Naive B cell (primary cell): ENCODE data around the gene PSEN1. TPM values are rescaled to one million over a fixed set of nuclear protein-coding genes. Genes with fewer than 3 reads are reported as not detected.

Experiments
- ATAC-seq, 2 donors: fragments of 150-1000 bp; cut with Tn5 transposase; 2 replicates each; pipeline ENCODE4 v1.10.0; 2021; ENCODE audit warnings: low read depth in 2 of 2, mild to moderate bottlenecking in 2 of 2, moderate library complexity in 2 of 2
- DNase-seq: peaks from one replicate; pipeline ENCODE4 v3.0.0; 2022
- H3K27ac Mint-ChIP-seq, 6 donors: one replicate each; pipeline ENCODE4 v1.8.0; 2020 to 2022; ENCODE audit warnings: mild to moderate bottlenecking in 6 of 6, mixed read lengths in 6 of 6, moderate library complexity in 5 of 6, inconsistent platforms in 2 of 6
- H3K27me3 Mint-ChIP-seq, 3 donors: one replicate each; pipeline ENCODE4 v1.8.0; 2021 to 2022; ENCODE audit warnings: mixed read lengths in 3 of 3, mild to moderate bottlenecking in 1 of 3
- H3K36me3 Mint-ChIP-seq, 2 donors: one replicate each; pipeline ENCODE4 v1.8.0; 2020 to 2022; ENCODE audit warnings: mixed read lengths in 2 of 2, inconsistent platforms in 1 of 2, mild to moderate bottlenecking in 1 of 2
- H3K4me1 Mint-ChIP-seq, 3 donors: one replicate each; pipeline ENCODE4 v1.8.0; 2020 to 2022; ENCODE audit warnings: mixed read lengths in 3 of 3, inconsistent platforms in 1 of 3, mild to moderate bottlenecking in 1 of 3, moderate library complexity in 1 of 3
- H3K4me3 Mint-ChIP-seq, 8 donors: one replicate each; pipeline ENCODE4 v1.8.0; 2020 to 2022; ENCODE audit warnings: mild to moderate bottlenecking in 8 of 8, mixed read lengths in 8 of 8, moderate library complexity in 8 of 8, inconsistent platforms in 2 of 8
- H3K9me3 Mint-ChIP-seq, 7 donors: one replicate each; pipeline ENCODE4 v1.8.0; 2020 to 2022; ENCODE audit warnings: mixed read lengths in 7 of 7, mild to moderate bottlenecking in 5 of 7, inconsistent platforms in 2 of 7, moderate library complexity in 1 of 7
- polyA plus RNA-seq, 6 donors: library from polyadenylated mRNA; unstranded; fragments of 300-500 nt; fragmentation: Illumina TruSeq; gene quantifications; one replicate each; pipeline ENCODE4 v1.2.3, GENCODE V29; 2021; ENCODE audit warnings: low read depth in 6 of 6

The PSEN1 gene
- polyA plus RNA-seq, 6 donors from 2014 or later, result 30.9 to 46.2 (median 36.8) TPM

GRCh38 chr14:73258845-73259611 lies 122.7 kb downstream of the PSEN1 start:
- DNase-seq (no peak), ATAC-seq (no peak)
- H3K4me1 Mint-ChIP-seq, result no peaks in the 10 kb centered on the region
- no peaks in the 10 kb centered on the region for H3K36me3 Mint-ChIP-seq
- H3K27me3 Mint-ChIP-seq, result peaks cover 0 to 4% (median 0%) of the 10 kb centered on the region in 3 donors
- no peaks in the 10 kb centered on the region for H3K9me3 Mint-ChIP-seq
- peak overlapping the region in 1 of 6 donors; percentile 63 for H3K27ac Mint-ChIP-seq
- no peak overlapping the region for H3K4me3 Mint-ChIP-seq

- H3K27me3 Mint-ChIP-seq, result peaks cover 0 to 6% (median 0%) of the 10 kb centered on the region in 3 donors
- no peaks in the 10 kb centered on the region for H3K9me3 Mint-ChIP-seq
- DNase-seq, result no peak
- no peak overlapping the region for H3K4me3 Mint-ChIP-seq
- no peaks in the 10 kb centered on the region for H3K36me3 Mint-ChIP-seq
- H3K27ac Mint-ChIP-seq, result no peak overlapping the region
- H3K4me1 Mint-ChIP-seq, result no peaks in the 10 kb centered on the region
- ATAC-seq, result no peak
Measured at GRCh38 chr14:73259837-73260236, 123.5 kb downstream of the PSEN1 start.

- Mint-ChIP-seq H3K36me3 (no peaks in the 10 kb centered on the region), H3K27me3 (peaks cover 0 to 6% (median 0%) of the 10 kb centered on the region in 3 donors), H3K9me3 (no peaks in the 10 kb centered on the region), H3K27ac (no peak overlapping the region), H3K4me1 (no peaks in the 10 kb centered on the region), H3K4me3 (no peak overlapping the region)
- DNase-seq, result no peak
- ATAC-seq, result no peak
Measured at GRCh38 chr14:73260574-73260973, 124.3 kb downstream of the PSEN1 start.

- no peak for ATAC-seq
- H3K9me3 Mint-ChIP-seq, result no peaks in the 10 kb centered on the region
- H3K27ac Mint-ChIP-seq, result peak overlapping the region in 1 of 6 donors; percentile 62
- no peaks in the 10 kb centered on the region for H3K4me1 Mint-ChIP-seq
- H3K4me3 Mint-ChIP-seq, result no peak overlapping the region
- H3K36me3 Mint-ChIP-seq, result no peaks in the 10 kb centered on the region
- peaks cover 0 to 6% (median 0%) of the 10 kb centered on the region in 3 donors for H3K27me3 Mint-ChIP-seq
- no peak for DNase-seq
Measured at GRCh38 chr14:73261075-73261474, 124.8 kb downstream of the PSEN1 start.

GRCh38 chr14:73261520-73262426 lies 125.5 kb downstream of the PSEN1 start:
- ATAC-seq, result no peak
- peaks cover 0 to 6% (median 0%) of the 10 kb centered on the region in 3 donors for H3K27me3 Mint-ChIP-seq
- H3K27ac Mint-ChIP-seq, result no peak overlapping the region
- H3K9me3 Mint-ChIP-seq, result no peaks in the 10 kb centered on the region
- no peaks in the 10 kb centered on the region for H3K36me3 Mint-ChIP-seq
- DNase-seq, result no peak
- no peak overlapping the region for H3K4me3 Mint-ChIP-seq
- no peaks in the 10 kb centered on the region for H3K4me1 Mint-ChIP-seq

GRCh38 chr14:73262427-73263183 lies 126.3 kb downstream of the PSEN1 start:
- DNase-seq (no peak), ATAC-seq (no peak)
- H3K9me3 Mint-ChIP-seq, result no peaks in the 10 kb centered on the region
- no peaks in the 10 kb centered on the region for H3K36me3 Mint-ChIP-seq
- peak overlapping the region in 1 of 6 donors; percentile 58 for H3K27ac Mint-ChIP-seq
- no peaks in the 10 kb centered on the region for H3K4me1 Mint-ChIP-seq
- H3K27me3 Mint-ChIP-seq, result peaks cover 0 to 6% (median 0%) of the 10 kb centered on the region in 3 donors
- no peak overlapping the region for H3K4me3 Mint-ChIP-seq

GRCh38 chr14:73263606-73264005 lies 127.3 kb downstream of the PSEN1 start:
- H3K9me3 Mint-ChIP-seq, result no peaks in the 10 kb centered on the region
- ATAC-seq (no peak), DNase-seq (no peak)
- H3K4me1 Mint-ChIP-seq, result no peaks in the 10 kb centered on the region
- peaks cover 0 to 6% (median 0%) of the 10 kb centered on the region in 3 donors for H3K27me3 Mint-ChIP-seq
- H3K27ac Mint-ChIP-seq, result peak overlapping the region in 1 of 6 donors; percentile 29
- H3K4me3 Mint-ChIP-seq, result no peak overlapping the region
- H3K36me3 Mint-ChIP-seq, result no peaks in the 10 kb centered on the region

- no peak for ATAC-seq
- Mint-ChIP-seq H3K27ac (peak overlapping the region in 3 of 6 donors; percentile 29 to 91 (median 73)), H3K36me3 (peaks cover 0 to 6% of the 10 kb centered on the region in 2 donors), H3K4me3 (no peak overlapping the region), H3K9me3 (no peaks in the 10 kb centered on the region), H3K27me3 (peaks cover 0 to 6% (median 0%) of the 10 kb centered on the region in 3 donors), H3K4me1 (peaks cover under 1 to 2% (median 2%) of the 10 kb centered on the region in 3 donors)
- no peak for DNase-seq
Measured at GRCh38 chr14:73264080-73264884, 128.0 kb downstream of the PSEN1 start.

- H3K27me3 Mint-ChIP-seq, result peaks cover 0 to 6% (median 0%) of the 10 kb centered on the region in 3 donors
- H3K27ac Mint-ChIP-seq, result peak overlapping the region in 1 of 6 donors; percentile 91
- peaks cover 7 to 8% (median 7%) of the 10 kb centered on the region in 3 donors for H3K4me1 Mint-ChIP-seq
Measured at GRCh38 chr14:73264885-73265720, 128.8 kb downstream of the PSEN1 start.

GRCh38 chr14:73265721-73266046 lies 129.4 kb downstream of the PSEN1 start:
- H3K36me3 Mint-ChIP-seq, result peaks cover 0 to 6% of the 10 kb centered on the region in 2 donors
- ATAC-seq (no peak), DNase-seq (no peak)
- H3K4me1 Mint-ChIP-seq, result peaks cover 13 to 14% (median 13%) of the 10 kb centered on the region in 3 donors
- H3K4me3 Mint-ChIP-seq, result no peak overlapping the region
- H3K27me3 Mint-ChIP-seq, result peaks cover 0 to 6% (median 0%) of the 10 kb centered on the region in 3 donors
- no peaks in the 10 kb centered on the region for H3K9me3 Mint-ChIP-seq
- H3K27ac Mint-ChIP-seq, result no peak overlapping the region

More at GRCh38 chr14:73264885-73265720, 128.8 kb downstream of the PSEN1 start:
- no peak overlapping the region for H3K4me3 Mint-ChIP-seq
- peaks cover 0 to 6% of the 10 kb centered on the region in 2 donors for H3K36me3 Mint-ChIP-seq
- ATAC-seq (no peak), DNase-seq (no peak)
- no peaks in the 10 kb centered on the region for H3K9me3 Mint-ChIP-seq

GRCh38 chr14:73266317-73266716 lies 130.0 kb downstream of the PSEN1 start:
- no peak for DNase-seq

GRCh38 chr14:73267474-73267873 lies 131.2 kb downstream of the PSEN1 start:
- ATAC-seq (no peak), DNase-seq (no peak)
- Mint-ChIP-seq H3K9me3 (no peaks in the 10 kb centered on the region), H3K27ac (peak overlapping the region in 2 of 6 donors; percentile 47 to 60), H3K36me3 (peaks cover 0 to 6% of the 10 kb centered on the region in 2 donors), H3K4me1 (peaks cover 14 to 18% (median 17%) of the 10 kb centered on the region in 3 donors), H3K27me3 (peaks cover 0 to 6% (median 0%) of the 10 kb centered on the region in 3 donors), H3K4me3 (peak overlapping the region in 1 of 8 donors; percentile 70)

More at GRCh38 chr14:73266317-73266716, 130.0 kb downstream of the PSEN1 start:
- no peak for ATAC-seq
- Mint-ChIP-seq H3K4me1 (peaks cover 14 to 18% (median 17%) of the 10 kb centered on the region in 3 donors), H3K9me3 (no peaks in the 10 kb centered on the region), H3K36me3 (peaks cover 0 to 6% of the 10 kb centered on the region in 2 donors), H3K27me3 (peaks cover 0 to 6% (median 0%) of the 10 kb centered on the region in 3 donors), H3K27ac (no peak overlapping the region), H3K4me3 (no peak overlapping the region)
